K562 (cell line): ENCODE measurements around the gene ST6GALNAC3. TPM values are rescaled to one million over a fixed set of nuclear protein-coding genes. Genes with fewer than 3 reads are reported as not detected.

Experiments
- ATAC-seq: fragments of 200-7000 bp; cut with Tn5 transposase; 3 replicates; pipeline ENCODE4 v1.9.1; 2020; ENCODE audit warnings: moderate library complexity
- BruUV-seq: library from RNA; stranded (reverse); fragments of 400-500 nt; replicated peaks from 2 replicates; lab custom pipeline; 2021; lab: Mats Ljungman, UMichigan
- CTCF ChIA-PET: fragments of 300-600 bp; formaldehyde crosslinking; extraction: SDS; loops from one replicate; lab custom pipeline; 2021; ENCODE audit warnings: low intra/inter-chr PET ratio; lab: Yijun Ruan, JAX
- POLR2A ChIA-PET: fragments of 300-600, 350-650 bp; sonication (Branson Sonifier 250); formaldehyde crosslinking; extraction: SDS; loops from one replicate; lab custom pipeline; 2021; ENCODE audit warnings: antibody characterized with exemption, inconsistent platforms; lab: Yijun Ruan, JAX
- DNase-seq, 4 experiments: peaks; one replicate each; pipeline versions ENCODE4 v3.0.0 to v3.0.0-alpha.2; 2011 to 2018; ENCODE audit warnings: low spot score in 3 of 4, mixed read lengths in 3 of 4; ENCODE audit errors: extremely low read depth in 1 of 4
- FAIRE-seq: peaks from 2 replicates; lab custom pipeline; 2011; peaks lifted over from hg19 to GRCh38; lab: Jason Lieb, UNC
- H2AFZ ChIP-seq: 2 replicates; pipeline ENCODE4 v1.6.0; 2011; ENCODE audit warnings: low read depth, low read length, control low read depth, inconsistent platforms
- H3K27ac ChIP-seq: fragments of 200-600 bp; 3 replicates; pipeline ENCODE4 v1.8.0; 2011; ENCODE audit warnings: low read depth, mild to moderate bottlenecking, control low read depth, inconsistent platforms, low read length, moderate library complexity, mixed read lengths; ENCODE audit errors: extremely low read depth
- H3K27me3 ChIP-seq, 2 experiments: fragments of 300-600 bp in 1 of 2; 2 replicates in 1 of 2; 3 replicates in 1 of 2; pipeline versions ENCODE4 v1.6.0 to v1.8.0; 2011; ENCODE audit warnings: inconsistent platforms in 2 of 2, low read length in 2 of 2, mild to moderate bottlenecking in 1 of 2, mixed read lengths in 1 of 2, moderate library complexity in 1 of 2; ENCODE audit not compliant: control insufficient read depth in 2 of 2, insufficient read depth in 2 of 2
- H3K36me3 ChIP-seq: fragments of 300-600 bp; 3 replicates; pipeline ENCODE4 v1.8.0; 2011; ENCODE audit warnings: mild to moderate bottlenecking, low read length, inconsistent platforms; ENCODE audit not compliant: control insufficient read depth, insufficient read depth
- H3K4me1 ChIP-seq, 2 experiments: fragments of 200-600 bp in 1 of 2; replicated peaks in 1 of 2; 2 replicates in 1 of 2; 3 replicates in 1 of 2; pipeline versions ENCODE4 v1.5.1 to v1.8.0; 2011; ENCODE audit warnings: inconsistent platforms in 2 of 2, low read length in 2 of 2, mild to moderate bottlenecking in 1 of 2, mixed read lengths in 1 of 2, moderate library complexity in 1 of 2; ENCODE audit not compliant: control insufficient read depth in 2 of 2, insufficient read depth in 2 of 2
- H3K4me2 ChIP-seq: 2 replicates; pipeline ENCODE4 v1.6.1; 2011; ENCODE audit warnings: low read length, control low read depth, inconsistent platforms, mixed read lengths; ENCODE audit not compliant: insufficient read depth
- H3K4me3 ChIP-seq: fragments of 200-600 bp; sonication (generic), shearing (Covaris generic); 2 replicates; pipeline ENCODE4 v1.5.1; 2016; ENCODE audit warnings: control low read depth, inconsistent platforms
- H3K79me2 ChIP-seq: fragments of 200-600 bp; 3 replicates; pipeline ENCODE4 v1.8.0; 2011; ENCODE audit warnings: low read length, inconsistent platforms; ENCODE audit not compliant: control insufficient read depth, insufficient read depth
- H3K9ac ChIP-seq, 2 experiments: 2 replicates each; pipeline versions ENCODE4 v1.6.0 to v1.6.1; 2011; ENCODE audit warnings: low read depth in 2 of 2, low read length in 2 of 2, control low read depth in 1 of 2, inconsistent platforms in 1 of 2, mild to moderate bottlenecking in 1 of 2, mixed read lengths in 1 of 2; ENCODE audit not compliant: insufficient read depth in 1 of 2
- H3K9me1 ChIP-seq: one replicate; pipeline ENCODE4 v1.6.0; 2011; ENCODE audit warnings: inconsistent platforms, mild to moderate bottlenecking, low read length, moderate library complexity; ENCODE audit not compliant: control insufficient read depth, insufficient read depth
- H3K9me3 ChIP-seq: replicated peaks from 2 replicates; pipeline ENCODE4 v1.5.1; 2011; ENCODE audit warnings: low read depth, low read length, inconsistent platforms; ENCODE audit not compliant: control insufficient read depth, insufficient read depth
- H4K20me1 ChIP-seq: replicated peaks from 2 replicates; pipeline ENCODE4 v1.6.1; 2011; ENCODE audit warnings: low read length, inconsistent platforms, mixed read lengths; ENCODE audit not compliant: control insufficient read depth, insufficient read depth
- EWSR1 ChIP-seq: fragments of 450-650 bp; IDR thresholded peaks from 2 replicates; pipeline ENCODE4 v1.6.1; 2018; ENCODE audit warnings: borderline replicate concordance, mild to moderate bottlenecking, low read depth, moderate library complexity; ENCODE audit not compliant: partially characterized antibody
- FOS ChIP-seq: IDR thresholded peaks from 3 replicates; pipeline ENCODE4 v1.6.1; 2011; ENCODE audit not compliant: insufficient read length; ENCODE audit errors: extremely low read depth
- FUS ChIP-seq: fragments of 200-400 bp; formaldehyde crosslinking; optimal IDR thresholded peaks from 2 replicates; pipeline ENCODE3; 2017; ENCODE audit warnings: low read depth, low read length
- LEF1 ChIP-seq: fragments of 450-650 bp; IDR thresholded peaks from 2 replicates; pipeline ENCODE4 v1.6.1; 2016; ENCODE audit warnings: mild to moderate bottlenecking
- MYNN ChIP-seq, 2 experiments: sonication (generic); formaldehyde crosslinking in 1 of 2; IDR thresholded peaks; 2 replicates each; pipeline versions ENCODE4 v1.5.0 to v1.6.1; 2016 to 2020; ENCODE audit warnings: antibody characterized with exemption in 1 of 2, missing genetic modification reagents in 1 of 2
- RBM25 ChIP-seq: fragments of 200-400 bp; formaldehyde crosslinking; IDR thresholded peaks from 2 replicates; pipeline ENCODE4 v1.6.1; 2018; ENCODE audit warnings: low read length, low read depth, moderate library complexity; ENCODE audit not compliant: severe bottlenecking
- RHOXF2B ChIP-seq: fragments of 250-450 bp; sonication (Bioruptor Pico); conservative IDR thresholded peaks from 2 replicates; pipeline ENCODE4 v1.5.1; 2021
- STAT5B ChIP-seq: fragments of 250-450 bp; sonication (Bioruptor Pico); IDR thresholded peaks from 2 replicates; pipeline ENCODE4 v1.8.0; 2021; ENCODE audit warnings: mild to moderate bottlenecking, inconsistent platforms
- YY1 ChIP-seq, 3 experiments: IDR thresholded peaks; 2 replicates each; pipeline ENCODE4 v1.6.1; 2011; ENCODE audit warnings: low read length in 2 of 3, mild to moderate bottlenecking in 2 of 3, moderate library complexity in 2 of 3, borderline replicate concordance in 1 of 3, control low read depth in 1 of 3, low read depth in 1 of 3; ENCODE audit not compliant: insufficient read depth in 3 of 3, insufficient replicate concordance in 2 of 3, control insufficient read depth in 1 of 3, insufficient read length in 1 of 3; ENCODE audit errors: extremely low read depth in 1 of 3
- ZNF354B ChIP-seq: fragments of 250-450 bp; sonication (Bioruptor Pico); IDR thresholded peaks from 2 replicates; pipeline ENCODE4 v1.4.0; 2020
- WGBS: fragments of 100-300 bp; shearing (Covaris generic); methylation state at CpG from one replicate; pipeline ENCODE4 v1.1.6; 2016; ENCODE audit warnings: low coverage, mixed read lengths; ENCODE audit not compliant: insufficient coverage; ENCODE audit errors: missing lambda C conversion rate; 5-methylcytosine and 5-hydroxymethylcytosine counted together
- in situ Hi-C: fragments of 300-500 bp; cut with MboI; formaldehyde crosslinking; loops from 4 replicates; pipeline ENCODE4 v1.15.0; 2018; ENCODE audit warnings: inconsistent platforms, mixed read lengths
- intact Hi-C: fragments of 100-400 bp; cut with micrococcal nuclease; formaldehyde crosslinking; loops from 2 replicates; pipeline ENCODE4 v1.14.2; 2022
- polyA plus RNA-seq, 8 experiments: library from polyadenylated mRNA; depleted of rRNA in 4 of 8; stranded (reverse) in 5 of 8; unstranded in 3 of 8; fragments of >200 nt; fragmentation: Nextera tagmentation in 2 of 8; fragmentation: Illumina TruSeq in 1 of 8; extraction: Ambion mirVana in 2 of 8; extraction: Trizol in 1 of 8; gene quantifications; 2 replicates each; pipeline versions ENCODE4 v1.2.1 to v1.2.3, GENCODE V29; 2011 to 2014; ENCODE audit warnings: inconsistent platforms in 1 of 8, missing spikeins in 1 of 8
- total RNA-seq, 7 experiments: library from RNA; depleted of rRNA in 6 of 7; stranded (reverse); fragments of >200 nt in 6 of 7; fragmentation: Illumina TruSeq in 2 of 7; extraction: Trizol in 2 of 7; gene quantifications; 2 replicates each; pipeline versions ENCODE4 v1.2.1 to v1.2.3, GENCODE V29; 2011 to 2021; ENCODE audit warnings: low replicate concordance in 1 of 7
- TF ChIP-seq, protein P1 (sequence below): fragments of 450-650 bp; formaldehyde crosslinking; IDR thresholded peaks from 2 replicates; pipeline ENCODE4 v1.4.0; 2020; ENCODE audit warnings: mild to moderate bottlenecking, moderate library complexity

ST6GALNAC3 gene
- total and polyA plus RNA-seq, 9 of the 15 experiments (the other 6 are each of a cell fraction or from before 2014, with no cell fraction given): 0.04 to 0.29 (median 0.18) TPM; not detected in 6

GRCh38 chr1:76144247-76144646, 69.7 kb downstream of the ST6GALNAC3 start:
- intact Hi-C loops: no loop called here

GRCh38 chr1:76145332-76145731, 70.8 kb downstream of the ST6GALNAC3 start:
- 0% methylated on average over 6 of the region's 6 CpGs for WGBS

More at GRCh38 chr1:76144247-76144646, 69.7 kb downstream of the ST6GALNAC3 start:
- H2AFZ ChIP-seq: no peak overlapping the region
- no peak overlapping the region for H3K9ac ChIP-seq
- H3K9me1 ChIP-seq: no peaks in the 10 kb centered on the region
- FAIRE-seq (no peak), DNase-seq (no peak), ATAC-seq (no peak)
- H3K4me3 ChIP-seq: no peak overlapping the region
- H3K36me3 ChIP-seq: no peaks in the 10 kb centered on the region
- in situ Hi-C loops: no loop called here
- no peaks in the 10 kb centered on the region for H3K79me2 ChIP-seq
- H3K4me2 ChIP-seq: no peak overlapping the region
- no peak overlapping the region for H3K27ac ChIP-seq
- TF ChIP-seq EWSR1: no peak
- no peaks in the 10 kb centered on the region for H3K4me1 ChIP-seq
- CTCF ChIA-PET: no interaction called here
- 0% methylated on average over 2 of the region's 2 CpGs for WGBS
- no peaks in the 10 kb centered on the region for H3K27me3 ChIP-seq
- no TSS peak for BruUV-seq
- POLR2A ChIA-PET: no interaction called here
- H4K20me1 ChIP-seq: no peaks in the 10 kb centered on the region
- no peaks in the 10 kb centered on the region for H3K9me3 ChIP-seq

More at GRCh38 chr1:76145332-76145731, 70.8 kb downstream of the ST6GALNAC3 start:
- H3K4me3 ChIP-seq: no peak overlapping the region
- no peak for TF ChIP-seq FOS
- TF ChIP-seq FUS: no peak
- no peak for TF ChIP-seq STAT5B (CRISPR knock-in tag)
- no peak for TF ChIP-seq RHOXF2B
- TF ChIP-seq, protein P1, sequence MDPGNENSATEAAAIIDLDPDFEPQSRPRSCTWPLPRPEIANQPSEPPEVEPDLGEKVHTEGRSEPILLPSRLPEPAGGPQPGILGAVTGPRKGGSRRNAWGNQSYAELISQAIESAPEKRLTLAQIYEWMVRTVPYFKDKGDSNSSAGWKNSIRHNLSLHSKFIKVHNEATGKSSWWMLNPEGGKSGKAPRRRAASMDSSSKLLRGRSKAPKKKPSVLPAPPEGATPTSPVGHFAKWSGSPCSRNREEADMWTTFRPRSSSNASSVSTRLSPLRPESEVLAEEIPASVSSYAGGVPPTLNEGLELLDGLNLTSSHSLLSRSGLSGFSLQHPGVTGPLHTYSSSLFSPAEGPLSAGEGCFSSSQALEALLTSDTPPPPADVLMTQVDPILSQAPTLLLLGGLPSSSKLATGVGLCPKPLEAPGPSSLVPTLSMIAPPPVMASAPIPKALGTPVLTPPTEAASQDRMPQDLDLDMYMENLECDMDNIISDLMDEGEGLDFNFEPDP (CRISPR knock-in tag): no peak
- no peak for TF ChIP-seq ZNF354B (CRISPR knock-in tag)
- TF ChIP-seq LEF1: no peak
- TF ChIP-seq YY1 (IDR thresholded peaks at IDR 0.05; ENCODE audit: borderline replicate concordance in 1 of 3, control insufficient read depth in 1 of 3, extremely low read depth in 1 of 3, insufficient read depth in 3 of 3, insufficient read length in 1 of 3, insufficient replicate concordance in 2 of 3, low read depth in 1 of 3, low read length in 2 of 3): no peak
- TF ChIP-seq RBM25: no peak
- no peak for TF ChIP-seq MYNN (IDR thresholded peaks at IDR 0.05)
- TF ChIP-seq MYNN (CRISPR knock-in tag; IDR thresholded peaks at IDR 0.05): no peak
- TF ChIP-seq, all 486 proteins: peak for 0
- Histone ChIP-seq H3K27me3 (no peaks in the 10 kb centered on the region), H3K9me1 (no peaks in the 10 kb centered on the region), H3K9me3 (no peaks in the 10 kb centered on the region), H3K79me2 (no peaks in the 10 kb centered on the region), H3K9ac (no peak overlapping the region), H3K36me3 (no peaks in the 10 kb centered on the region), H2AFZ (no peak overlapping the region), H4K20me1 (no peaks in the 10 kb centered on the region), H3K4me1 (no peaks in the 10 kb centered on the region), H3K4me2 (no peak overlapping the region), H3K27ac (no peak overlapping the region)
- no TSS peak for BruUV-seq
- DNase-seq (no peak), ATAC-seq (no peak), FAIRE-seq (no peak)
- ChIA-PET POLR2A (interaction anchor here (0.7 kb wide), 1 partner anchor 1301 kb away, joined by 3 read pairs; no protein-coding TSS in a partner anchor), CTCF (no interaction called here)
- in situ Hi-C loops: no loop called here
- intact Hi-C loops: no loop called here
